ENCODE data around the gene ZNHIT3. TPM values are rescaled to one million over a fixed set of nuclear protein-coding genes. Genes with fewer than 3 reads are reported as not detected.

ZNHIT3 gene
- total and polyA plus RNA-seq, 10 of the 15 experiments (the other 5 are each of a cell fraction or from before 2014, with no cell fraction given), result 34.1 to 128 (median 55.6) TPM

DNA sequence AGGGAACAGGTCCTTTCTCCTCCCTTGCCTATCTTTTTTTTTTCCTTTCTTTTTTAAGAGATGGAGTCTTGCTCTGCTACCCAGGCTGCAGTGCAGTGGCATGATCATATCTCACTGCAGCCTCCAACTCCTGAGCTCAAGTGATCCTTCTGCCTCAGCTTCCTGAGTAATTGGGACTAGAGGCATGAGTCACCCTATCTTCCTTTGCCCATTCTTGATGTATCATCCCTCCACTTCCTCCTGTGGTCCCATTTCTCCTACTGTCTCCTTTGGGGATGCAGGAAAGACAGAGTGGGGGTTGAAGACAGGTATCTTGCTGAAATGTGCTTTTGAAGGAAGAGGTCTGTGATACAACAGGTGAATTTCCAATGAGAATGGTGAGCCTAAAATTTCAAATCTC lies 42.6 kb downstream of the ZNHIT3 start:
- intact Hi-C loops (cut with micrococcal nuclease; ENCODE audit: unreplicated experiment) (no loop called here), in situ Hi-C loops (cut with MboI) (no loop called here)
- ChIA-PET RAD21 (ENCODE audit: unreplicated experiment) (no interaction called here), POLR2A (interaction anchor here (1.4 kb wide), 1 partner anchor 41 kb away, joined by 3 read pairs; no protein-coding TSS in a partner anchor), CTCF (interaction anchor here (1.5 kb wide), 1 partner anchor 9 kb away, joined by 4 read pairs; no protein-coding TSS in a partner anchor), SMC1A (ENCODE audit: uncharacterized antibody, unreplicated experiment) (no interaction called here)
- TF ChIP-seq CHD4 (IDR thresholded peaks at IDR 0.05) (no peak), TBL1XR1 (IDR thresholded peaks at IDR 0.05; ENCODE audit: low read depth, low read length) (no peak), IRF4 (IDR thresholded peaks at IDR 0.05; ENCODE audit: low read depth, low read length) (no peak), PAX5 (IDR thresholded peaks at IDR 0.05; ENCODE audit: borderline replicate concordance, low read depth, low read length) (no peak)
- TF ChIP-seq, protein P1, sequence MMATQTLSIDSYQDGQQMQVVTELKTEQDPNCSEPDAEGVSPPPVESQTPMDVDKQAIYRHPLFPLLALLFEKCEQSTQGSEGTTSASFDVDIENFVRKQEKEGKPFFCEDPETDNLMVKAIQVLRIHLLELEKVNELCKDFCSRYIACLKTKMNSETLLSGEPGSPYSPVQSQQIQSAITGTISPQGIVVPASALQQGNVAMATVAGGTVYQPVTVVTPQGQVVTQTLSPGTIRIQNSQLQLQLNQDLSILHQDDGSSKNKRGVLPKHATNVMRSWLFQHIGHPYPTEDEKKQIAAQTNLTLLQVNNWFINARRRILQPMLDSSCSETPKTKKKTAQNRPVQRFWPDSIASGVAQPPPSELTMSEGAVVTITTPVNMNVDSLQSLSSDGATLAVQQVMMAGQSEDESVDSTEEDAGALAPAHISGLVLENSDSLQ (IDR thresholded peaks at IDR 0.05), result no peak
- TF ChIP-seq, protein P2, sequence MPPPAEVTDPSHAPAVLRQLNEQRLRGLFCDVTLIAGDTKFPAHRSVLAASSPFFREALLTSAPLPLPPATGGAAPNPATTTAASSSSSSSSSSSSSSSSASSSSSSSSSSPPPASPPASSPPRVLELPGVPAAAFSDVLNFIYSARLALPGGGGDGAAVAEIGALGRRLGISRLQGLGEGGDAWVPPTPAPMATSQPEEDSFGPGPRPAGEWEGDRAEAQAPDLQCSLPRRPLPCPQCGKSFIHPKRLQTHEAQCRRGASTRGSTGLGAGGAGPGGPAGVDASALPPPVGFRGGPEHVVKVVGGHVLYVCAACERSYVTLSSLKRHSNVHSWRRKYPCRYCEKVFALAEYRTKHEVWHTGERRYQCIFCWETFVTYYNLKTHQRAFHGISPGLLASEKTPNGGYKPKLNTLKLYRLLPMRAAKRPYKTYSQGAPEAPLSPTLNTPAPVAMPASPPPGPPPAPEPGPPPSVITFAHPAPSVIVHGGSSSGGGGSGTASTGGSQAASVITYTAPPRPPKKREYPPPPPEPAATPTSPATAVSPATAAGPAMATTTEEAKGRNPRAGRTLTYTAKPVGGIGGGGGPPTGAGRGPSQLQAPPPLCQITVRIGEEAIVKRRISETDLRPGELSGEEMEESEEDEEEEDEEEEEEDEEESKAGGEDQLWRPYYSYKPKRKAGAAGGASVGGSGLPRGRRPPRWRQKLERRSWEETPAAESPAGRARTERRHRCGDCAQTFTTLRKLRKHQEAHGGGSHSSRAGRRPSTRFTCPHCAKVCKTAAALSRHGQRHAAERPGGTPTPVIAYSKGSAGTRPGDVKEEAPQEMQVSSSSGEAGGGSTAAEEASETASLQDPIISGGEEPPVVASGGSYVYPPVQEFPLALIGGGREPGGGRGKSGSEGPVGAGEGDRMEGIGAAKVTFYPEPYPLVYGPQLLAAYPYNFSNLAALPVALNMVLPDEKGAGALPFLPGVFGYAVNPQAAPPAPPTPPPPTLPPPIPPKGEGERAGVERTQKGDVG (CRISPR knock-in tag; IDR thresholded peaks at IDR 0.05), result no peak
- H3K9me3 ChIP-seq (replicated peaks; ENCODE audit: control insufficient read depth, insufficient read depth, low read length), result no peaks in the 10 kb centered on the region
- H3K27ac ChIP-seq (ENCODE audit: control insufficient read depth, insufficient read depth), result no peak overlapping the region
- no peak overlapping the region for H3K4me3 ChIP-seq
- no peaks in the 10 kb centered on the region for H3K27me3 ChIP-seq (replicated peaks in 1 of 2; ENCODE audit: control insufficient read depth in 2 of 2, insufficient read depth in 2 of 2, low read length in 1 of 2)
- FAIRE-seq (no peak), DNase-seq (ENCODE audit: low read depth, low spot score) (no peak), ATAC-seq (no peak)
- no peak overlapping the region for H2AFZ ChIP-seq (ENCODE audit: control insufficient read depth, low read depth, low read length)
- no TSS peak for BruUV-seq (replicated peaks)
- no peak overlapping the region for H3K4me2 ChIP-seq (ENCODE audit: control insufficient read depth, insufficient read depth)
- H4K20me1 ChIP-seq (ENCODE audit: control insufficient read depth, insufficient read depth), result no peaks in the 10 kb centered on the region
- no peak overlapping the region for H3K9ac ChIP-seq (ENCODE audit: control insufficient read depth, insufficient read depth, low read length)
- H3K79me2 ChIP-seq (ENCODE audit: control insufficient read depth, insufficient read depth, low read length), result peaks cover 12% of the 10 kb centered on the region
- H3K36me3 ChIP-seq (ENCODE audit: control insufficient read depth in 2 of 2, insufficient read depth in 2 of 2, low read length in 1 of 2), result peaks cover 15 to 22% of the 10 kb centered on the region in 2 experiments
- peaks cover 9% of the 10 kb centered on the region for H3K4me1 ChIP-seq (ENCODE audit: control insufficient read depth, insufficient read depth, low read length)
